Hepatocyte (in vitro differentiated cells): Measurements from ENCODE around the gene CD3E.

Experiments
- EZH2 ChIP-seq: fragments of 200-600 bp; sonication (generic); IDR thresholded peaks from 2 replicates; pipeline ENCODE4 v1.6.1; 2016; ENCODE audit warnings: antibody characterized with exemption, mild to moderate bottlenecking, borderline replicate concordance
- EZH2phosphoT487 ChIP-seq: fragments of 200-600 bp; sonication (generic); IDR thresholded peaks from one replicate; pipeline ENCODE4 v1.6.1; 2018; ENCODE audit warnings: antibody characterized with exemption, mild to moderate bottlenecking, low read depth, moderate library complexity; ENCODE audit not compliant: unreplicated experiment, severe bottlenecking
- TF ChIP-seq, protein P1 (sequence below): fragments of 200-600 bp; sonication (generic); IDR thresholded peaks from 2 replicates; pipeline ENCODE4 v1.5.1; 2016; ENCODE audit warnings: antibody characterized with exemption, mild to moderate bottlenecking; ENCODE audit not compliant: poor library complexity

- TF ChIP-seq EZH2phosphoT487 (no peak), EZH2 (no peak)
- TF ChIP-seq, protein P1, sequence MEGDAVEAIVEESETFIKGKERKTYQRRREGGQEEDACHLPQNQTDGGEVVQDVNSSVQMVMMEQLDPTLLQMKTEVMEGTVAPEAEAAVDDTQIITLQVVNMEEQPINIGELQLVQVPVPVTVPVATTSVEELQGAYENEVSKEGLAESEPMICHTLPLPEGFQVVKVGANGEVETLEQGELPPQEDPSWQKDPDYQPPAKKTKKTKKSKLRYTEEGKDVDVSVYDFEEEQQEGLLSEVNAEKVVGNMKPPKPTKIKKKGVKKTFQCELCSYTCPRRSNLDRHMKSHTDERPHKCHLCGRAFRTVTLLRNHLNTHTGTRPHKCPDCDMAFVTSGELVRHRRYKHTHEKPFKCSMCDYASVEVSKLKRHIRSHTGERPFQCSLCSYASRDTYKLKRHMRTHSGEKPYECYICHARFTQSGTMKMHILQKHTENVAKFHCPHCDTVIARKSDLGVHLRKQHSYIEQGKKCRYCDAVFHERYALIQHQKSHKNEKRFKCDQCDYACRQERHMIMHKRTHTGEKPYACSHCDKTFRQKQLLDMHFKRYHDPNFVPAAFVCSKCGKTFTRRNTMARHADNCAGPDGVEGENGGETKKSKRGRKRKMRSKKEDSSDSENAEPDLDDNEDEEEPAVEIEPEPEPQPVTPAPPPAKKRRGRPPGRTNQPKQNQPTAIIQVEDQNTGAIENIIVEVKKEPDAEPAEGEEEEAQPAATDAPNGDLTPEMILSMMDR: no peak
Measured at GRCh38 chr11:118275176-118275575, 29.4 kb upstream of the CD3E start.
